PC-3 (cell line): ENCODE measurements around the gene MCU.

Source experiments
- EZH2 ChIP-seq: fragments of 300-600 bp; sonication (generic); IDR thresholded peaks from one replicate; pipeline ENCODE4 v1.6.1; 2017; ENCODE audit warnings: antibody characterized with exemption, mild to moderate bottlenecking, low read length; ENCODE audit not compliant: unreplicated experiment
- TF ChIP-seq, protein P1 (sequence below): fragments of 300-600 bp; sonication (generic); conservative IDR thresholded peaks from 2 replicates; pipeline ENCODE4 v1.5.1; 2017; ENCODE audit warnings: antibody characterized with exemption, low read depth, mild to moderate bottlenecking, low read length

DNA sequence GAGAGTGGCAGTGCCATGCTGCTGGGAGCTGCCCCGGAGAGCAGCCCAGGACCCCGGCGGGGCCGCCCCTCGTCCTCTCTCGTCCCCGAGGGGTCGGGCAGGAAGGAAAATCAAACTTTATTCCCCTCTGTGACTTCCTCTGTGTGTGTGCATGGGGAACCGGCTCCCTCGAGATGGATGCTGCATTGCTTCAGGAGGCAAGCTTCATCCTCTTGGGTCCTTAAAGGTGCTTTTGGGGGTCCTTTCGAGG, 726 bp downstream of the MCU start:
- TF ChIP-seq, protein P1, sequence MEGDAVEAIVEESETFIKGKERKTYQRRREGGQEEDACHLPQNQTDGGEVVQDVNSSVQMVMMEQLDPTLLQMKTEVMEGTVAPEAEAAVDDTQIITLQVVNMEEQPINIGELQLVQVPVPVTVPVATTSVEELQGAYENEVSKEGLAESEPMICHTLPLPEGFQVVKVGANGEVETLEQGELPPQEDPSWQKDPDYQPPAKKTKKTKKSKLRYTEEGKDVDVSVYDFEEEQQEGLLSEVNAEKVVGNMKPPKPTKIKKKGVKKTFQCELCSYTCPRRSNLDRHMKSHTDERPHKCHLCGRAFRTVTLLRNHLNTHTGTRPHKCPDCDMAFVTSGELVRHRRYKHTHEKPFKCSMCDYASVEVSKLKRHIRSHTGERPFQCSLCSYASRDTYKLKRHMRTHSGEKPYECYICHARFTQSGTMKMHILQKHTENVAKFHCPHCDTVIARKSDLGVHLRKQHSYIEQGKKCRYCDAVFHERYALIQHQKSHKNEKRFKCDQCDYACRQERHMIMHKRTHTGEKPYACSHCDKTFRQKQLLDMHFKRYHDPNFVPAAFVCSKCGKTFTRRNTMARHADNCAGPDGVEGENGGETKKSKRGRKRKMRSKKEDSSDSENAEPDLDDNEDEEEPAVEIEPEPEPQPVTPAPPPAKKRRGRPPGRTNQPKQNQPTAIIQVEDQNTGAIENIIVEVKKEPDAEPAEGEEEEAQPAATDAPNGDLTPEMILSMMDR, result no peak
- TF ChIP-seq EZH2, result no peak
